Gastrocnemius medialis (tissue), 4 donors: ENCODE measurements around the gene HLX. TPM values are rescaled to one million over a fixed set of nuclear protein-coding genes. Genes with fewer than 3 reads are reported as not detected.

Experiments used
- ATAC-seq, 2 donors: fragments of 150-250 bp; one replicate each; pipeline ENCODE4 v1.9.1; 2016
- DNase-seq, 2 donors: peaks; one replicate each; pipeline ENCODE4 v3.0.0-alpha.2; 2019
- H3K27ac ChIP-seq, 4 donors: fragments of 200-600 bp; sonication (generic); 1 replicate in 1 of 4; 2 replicates in 3 of 4; pipeline ENCODE4 v1.5.1; 2016 to 2018; ENCODE audit warnings: mild to moderate bottlenecking in 2 of 4, moderate library complexity in 1 of 4
- H3K27me3 ChIP-seq, 3 donors: fragments of 200-600 bp; sonication (generic) in 2 of 3; 1 replicate in 1 of 3; 2 replicates in 2 of 3; pipeline versions ENCODE4 v1.5.1 to v1.6.0; 2016 to 2019; ENCODE audit warnings: mild to moderate bottlenecking in 1 of 3, moderate library complexity in 1 of 3
- H3K36me3 ChIP-seq, 2 donors: fragments of 200-600 bp; sonication (generic) in 1 of 2; one replicate each; pipeline ENCODE4 v1.5.1; 2017 to 2018
- H3K4me1 ChIP-seq, 2 donors: fragments of 200-600 bp; sonication (generic) in 1 of 2; one replicate each; pipeline ENCODE4 v1.5.1; 2016 to 2017; ENCODE audit warnings: mild to moderate bottlenecking in 2 of 2
- H3K4me3 ChIP-seq, 4 donors: fragments of 200-600 bp; sonication (generic) in 3 of 4; 1 replicate in 1 of 4; 2 replicates in 3 of 4; pipeline ENCODE4 v1.5.1; 2016 to 2019; ENCODE audit warnings: mild to moderate bottlenecking in 2 of 4
- H3K9me3 ChIP-seq, 3 donors: fragments of 200-600 bp; sonication (generic) in 2 of 3; 1 replicate in 1 of 3; 2 replicates in 2 of 3; pipeline ENCODE4 v1.5.1; 2016 to 2019
- POLR2A ChIP-seq, 2 donors: fragments of 450-650 bp; IDR thresholded peaks; one replicate each; pipeline ENCODE4 v1.6.1; 2017; ENCODE audit warnings: antibody characterized with exemption in 2 of 2, mild to moderate bottlenecking in 2 of 2, moderate library complexity in 2 of 2
- in situ Hi-C, 4 donors: fragments of 200-750 bp; cut with MboI; loops; one replicate each; pipeline versions ENCODE4 v1.15.0 to v1.8.0; 2017; ENCODE audit warnings: low sequenced_read_pairs in 4 of 4
- intact Hi-C: fragments of 100-400 bp; cut with DNase I; formaldehyde crosslinking; loops from one replicate; pipeline ENCODE4 v1.15.1; 2023; ENCODE audit warnings: low total_unique reads
- total RNA-seq, 4 donors: library from RNA; depleted of rRNA; stranded (reverse); fragments of >200 nt; gene quantifications; one replicate each; pipeline versions ENCODE4 v1.1.0 to v1.2.3, GENCODE V29; 2016
- TF ChIP-seq, protein P1 (sequence below), 5 experiments: fragments of 450-650 bp in 3 of 5; fragments of 200-600 bp in 2 of 5; sonication (generic) in 2 of 5; IDR thresholded peaks in 4 of 5; conservative IDR thresholded peaks in 1 of 5; 1 replicate in 4 of 5; 2 replicates in 1 of 5; pipeline ENCODE4 v1.5.1; 2016 to 2019; ENCODE audit warnings: antibody characterized with exemption in 5 of 5, mild to moderate bottlenecking in 3 of 5, moderate library complexity in 3 of 5

HLX gene
- total RNA-seq, 4 donors from 2014 or later: 3.5 to 8.3 (median 6.4) TPM

DNA sequence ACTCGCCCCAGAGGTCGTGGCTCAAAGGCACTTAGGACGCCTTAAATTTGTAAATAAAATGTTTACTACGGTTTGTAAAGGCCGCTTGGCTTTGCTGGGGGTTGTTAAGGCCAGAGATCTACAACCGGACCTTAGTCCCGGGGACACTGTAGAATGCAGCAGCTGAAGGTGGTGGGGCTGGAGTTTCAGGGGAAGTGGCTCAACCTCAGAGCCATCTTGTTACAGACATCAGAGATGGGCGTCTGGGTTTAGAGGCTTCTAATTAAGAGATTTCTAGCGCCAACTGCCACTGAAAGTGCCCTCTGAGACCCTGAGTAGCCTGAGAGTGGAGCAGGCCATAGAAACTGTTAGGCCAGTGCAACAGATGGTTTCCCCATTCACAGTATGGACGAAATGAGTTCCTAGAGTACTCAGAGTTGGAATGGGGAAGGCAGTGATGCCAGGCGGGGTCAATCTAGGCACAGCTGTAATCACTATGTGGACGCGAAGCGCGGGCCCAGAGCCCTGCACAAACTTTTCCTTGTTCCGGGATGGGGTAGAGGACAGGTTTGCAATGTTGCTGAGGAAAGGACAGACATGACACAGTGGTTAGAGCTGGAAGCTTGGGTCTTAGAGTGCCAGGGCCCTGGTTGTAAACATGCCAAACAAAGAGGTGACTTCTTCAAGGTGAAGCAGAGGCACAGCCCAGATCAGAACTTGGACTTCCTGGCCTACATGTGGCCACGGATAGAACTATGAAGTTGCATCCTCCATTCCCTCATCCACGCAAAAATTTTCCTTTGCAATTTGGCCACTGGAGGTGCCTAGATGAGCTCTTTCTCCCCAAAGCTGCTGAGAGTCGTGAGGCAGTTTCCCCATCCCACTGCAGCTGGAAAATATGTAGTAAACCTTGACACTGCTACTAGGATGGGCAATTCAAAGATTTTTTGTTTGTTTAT is 6.0 kb downstream of the HLX start:
- peaks cover 7 to 8% of the 10 kb centered on the region in 2 donors for H3K4me1 ChIP-seq
- DNase-seq: no peak
- H3K27ac ChIP-seq: no peak overlapping the region
- in situ Hi-C loops (no loop called here), intact Hi-C loops (loop anchor here (5.0 kb wide), 1 partner anchor 73 kb away; no protein-coding TSS in a partner anchor)
- H3K4me3 ChIP-seq: no peak overlapping the region
- peaks cover 0 to 38% of the 10 kb centered on the region in 2 donors for H3K36me3 ChIP-seq
- TF ChIP-seq, protein P1, sequence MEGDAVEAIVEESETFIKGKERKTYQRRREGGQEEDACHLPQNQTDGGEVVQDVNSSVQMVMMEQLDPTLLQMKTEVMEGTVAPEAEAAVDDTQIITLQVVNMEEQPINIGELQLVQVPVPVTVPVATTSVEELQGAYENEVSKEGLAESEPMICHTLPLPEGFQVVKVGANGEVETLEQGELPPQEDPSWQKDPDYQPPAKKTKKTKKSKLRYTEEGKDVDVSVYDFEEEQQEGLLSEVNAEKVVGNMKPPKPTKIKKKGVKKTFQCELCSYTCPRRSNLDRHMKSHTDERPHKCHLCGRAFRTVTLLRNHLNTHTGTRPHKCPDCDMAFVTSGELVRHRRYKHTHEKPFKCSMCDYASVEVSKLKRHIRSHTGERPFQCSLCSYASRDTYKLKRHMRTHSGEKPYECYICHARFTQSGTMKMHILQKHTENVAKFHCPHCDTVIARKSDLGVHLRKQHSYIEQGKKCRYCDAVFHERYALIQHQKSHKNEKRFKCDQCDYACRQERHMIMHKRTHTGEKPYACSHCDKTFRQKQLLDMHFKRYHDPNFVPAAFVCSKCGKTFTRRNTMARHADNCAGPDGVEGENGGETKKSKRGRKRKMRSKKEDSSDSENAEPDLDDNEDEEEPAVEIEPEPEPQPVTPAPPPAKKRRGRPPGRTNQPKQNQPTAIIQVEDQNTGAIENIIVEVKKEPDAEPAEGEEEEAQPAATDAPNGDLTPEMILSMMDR (IDR thresholded peaks at IDR 0.05 in 4 of 5, conservative IDR thresholded peaks at IDR 0.05 in 1 of 5): no peak
- TF ChIP-seq POLR2A (IDR thresholded peaks at IDR 0.05): no peak
- no peaks in the 10 kb centered on the region for H3K9me3 ChIP-seq
- peaks cover 0 to 12% (median 4%) of the 10 kb centered on the region in 3 donors for H3K27me3 ChIP-seq
- ATAC-seq: no peak

DNA sequence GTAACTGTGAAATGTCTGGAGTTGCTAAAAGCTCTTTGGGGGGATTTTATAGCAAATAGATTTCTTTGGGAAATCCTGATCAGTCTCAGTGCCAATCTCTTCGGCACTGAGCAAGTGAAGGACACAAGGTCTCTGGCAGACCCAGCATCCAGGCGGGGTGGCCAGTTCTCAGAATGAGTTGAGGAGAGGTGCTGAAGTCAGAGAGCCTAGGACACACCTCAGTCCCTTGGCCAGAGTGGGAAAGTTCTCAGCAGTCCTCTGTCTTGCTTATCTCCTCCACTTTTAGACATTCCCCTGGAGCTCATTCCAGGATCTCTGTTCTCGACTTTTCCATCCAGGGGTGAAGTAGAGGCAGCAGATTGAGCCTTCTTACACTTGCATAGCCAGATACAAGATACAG is 6.7 kb downstream of the HLX start:
- peaks cover 0 to 14% (median 8%) of the 10 kb centered on the region in 3 donors for H3K27me3 ChIP-seq
- DNase-seq (no peak), ATAC-seq (no peak)
- H3K27ac ChIP-seq: no peak overlapping the region
- TF ChIP-seq POLR2A (IDR thresholded peaks at IDR 0.05): no peak
- TF ChIP-seq, protein P1 (IDR thresholded peaks at IDR 0.05 in 4 of 5, conservative IDR thresholded peaks at IDR 0.05 in 1 of 5): no peak
- H3K36me3 ChIP-seq: peaks cover 0 to 38% of the 10 kb centered on the region in 2 donors
- no peaks in the 10 kb centered on the region for H3K9me3 ChIP-seq
- in situ Hi-C loops (no loop called here), intact Hi-C loops (no loop called here)
- no peak overlapping the region for H3K4me3 ChIP-seq
- H3K4me1 ChIP-seq: peaks cover 7 to 8% of the 10 kb centered on the region in 2 donors

DNA sequence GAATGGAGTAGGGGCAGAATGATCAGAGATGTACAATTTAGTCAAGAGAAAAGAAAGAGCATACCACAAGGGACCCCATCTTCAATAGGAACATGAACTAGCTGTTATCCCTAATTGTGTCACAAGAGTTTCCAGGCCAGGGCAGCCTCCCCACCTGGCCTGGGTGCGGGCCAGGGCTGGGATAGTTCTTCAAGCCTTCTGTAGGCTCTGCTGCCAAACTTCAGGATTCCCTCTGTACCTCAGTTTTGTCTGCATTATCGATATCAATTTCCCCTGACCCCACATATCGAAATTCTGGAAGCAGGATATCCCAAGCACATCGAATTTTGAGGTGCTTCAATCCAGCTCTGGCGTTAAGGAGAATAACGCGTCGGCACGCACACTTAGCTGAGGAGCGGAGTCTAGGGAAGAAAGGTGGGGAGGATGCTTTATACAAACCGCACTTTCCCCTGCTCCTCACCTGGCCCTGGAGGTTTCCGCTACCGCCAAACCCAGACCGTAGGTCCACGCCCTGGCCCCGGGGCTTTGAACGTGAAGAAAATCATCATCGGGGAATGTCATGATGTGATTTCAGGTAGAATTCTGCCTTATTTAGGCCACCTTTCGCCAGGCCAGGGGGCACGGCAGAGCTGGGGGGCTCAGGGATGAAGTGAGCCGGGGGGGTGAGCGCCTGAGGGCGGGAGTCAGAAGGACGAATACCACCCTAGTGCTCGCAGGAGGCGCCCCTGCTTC is 7.4 kb downstream of the HLX start:
- H3K27me3 ChIP-seq: peaks cover 2 to 21% (median 14%) of the 10 kb centered on the region in 3 donors
- no peak for ATAC-seq
- no peak overlapping the region for H3K4me3 ChIP-seq
- no peak for DNase-seq
- no peak for TF ChIP-seq POLR2A (IDR thresholded peaks at IDR 0.05)
- TF ChIP-seq, protein P1 (IDR thresholded peaks at IDR 0.05 in 4 of 5, conservative IDR thresholded peaks at IDR 0.05 in 1 of 5): no peak
- H3K9me3 ChIP-seq: no peaks in the 10 kb centered on the region
- peaks cover 7 to 8% of the 10 kb centered on the region in 2 donors for H3K4me1 ChIP-seq
- H3K36me3 ChIP-seq: peaks cover 0 to 37% of the 10 kb centered on the region in 2 donors
- H3K27ac ChIP-seq: no peak overlapping the region
- intact Hi-C loops: no loop called here
- in situ Hi-C loops: no loop called here

DNA sequence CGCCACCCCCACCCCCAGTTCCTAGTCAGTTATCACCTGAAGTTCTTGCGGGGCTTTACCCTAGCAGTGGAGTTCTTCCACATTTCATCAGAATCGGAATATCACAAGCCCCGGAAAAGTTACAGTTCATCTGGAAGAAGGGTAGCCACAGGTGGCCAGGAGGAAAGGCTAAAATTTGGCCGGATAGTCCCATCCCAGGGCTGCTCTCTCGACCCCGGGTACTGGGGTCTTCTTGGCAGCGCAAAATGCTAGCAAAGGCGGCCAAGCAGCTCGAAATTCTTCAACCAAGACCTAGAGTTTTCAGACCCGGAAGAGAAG is 7.9 kb downstream of the HLX start:
- intact Hi-C loops: no loop called here
- H3K4me3 ChIP-seq: no peak overlapping the region
- in situ Hi-C loops: no loop called here

More for the DNA sequence above, 7.9 kb downstream of the HLX start:
- Histone ChIP-seq H3K9me3 (no peaks in the 10 kb centered on the region), H3K4me1 (peaks cover 6 to 7% of the 10 kb centered on the region in 2 donors), H3K27me3 (peaks cover 7 to 26% (median 20%) of the 10 kb centered on the region in 3 donors), H3K36me3 (peaks cover 0 to 32% of the 10 kb centered on the region in 2 donors), H3K27ac (no peak overlapping the region)
- no peak for ATAC-seq
- no peak for DNase-seq
- TF ChIP-seq POLR2A (IDR thresholded peaks at IDR 0.05): no peak
- TF ChIP-seq, protein P1 (IDR thresholded peaks at IDR 0.05 in 4 of 5, conservative IDR thresholded peaks at IDR 0.05 in 1 of 5): no peak
